Liver (tissue), 9 donors: Measurements from ENCODE around the gene PGD. TPM values are rescaled to one million over a fixed set of nuclear protein-coding genes. Genes with fewer than 3 reads are reported as not detected.
A peak's percentile ranks its signal among the peaks of the same experiment; 100 is the strongest.

Source experiments
- DNase-seq: peaks from one replicate; pipeline ENCODE4 v3.0.0-alpha.2; 2017; ENCODE audit warnings: low spot score
- H3K27ac ChIP-seq, 2 donors: one replicate each; pipeline ENCODE4 v1.7.0; 2013; ENCODE audit warnings: inconsistent platforms in 2 of 2, low read length in 2 of 2, control low read depth in 1 of 2, low read depth in 1 of 2, mild to moderate bottlenecking in 1 of 2
- H3K27me3 ChIP-seq, 4 donors: one replicate each; pipeline versions ENCODE4 v1.6.1 to v1.7.0; 2013; ENCODE audit warnings: low read length in 3 of 4, inconsistent platforms in 1 of 4, mild to moderate bottlenecking in 1 of 4, moderate library complexity in 1 of 4; ENCODE audit not compliant: control insufficient read depth in 4 of 4, insufficient read depth in 4 of 4
- H3K36me3 ChIP-seq, 4 donors: one replicate each; pipeline versions ENCODE4 v1.6.1 to v1.7.0; 2013; ENCODE audit warnings: low read length in 3 of 4, mild to moderate bottlenecking in 3 of 4, low read depth in 1 of 4, moderate library complexity in 1 of 4; ENCODE audit not compliant: control insufficient read depth in 4 of 4, insufficient read depth in 3 of 4
- H3K4me1 ChIP-seq, 4 donors: one replicate each; pipeline versions ENCODE4 v1.6.1 to v1.7.0; 2013; ENCODE audit warnings: low read length in 3 of 4, mild to moderate bottlenecking in 3 of 4, moderate library complexity in 1 of 4; ENCODE audit not compliant: control insufficient read depth in 4 of 4, insufficient read depth in 4 of 4
- H3K4me3 ChIP-seq, 3 donors: one replicate each; pipeline versions ENCODE4 v1.6.1 to v1.7.0; 2013; ENCODE audit warnings: low read length in 3 of 3, control low read depth in 1 of 3, low read depth in 1 of 3, mild to moderate bottlenecking in 1 of 3
- H3K9ac ChIP-seq, 2 donors: one replicate each; pipeline ENCODE4 v1.7.0; 2013; ENCODE audit warnings: low read length in 2 of 2, mild to moderate bottlenecking in 2 of 2, moderate library complexity in 2 of 2, control low read depth in 1 of 2, low read depth in 1 of 2
- H3K9me3 ChIP-seq, 4 donors: one replicate each; pipeline versions ENCODE4 v1.6.1 to v1.7.0; 2013; ENCODE audit warnings: low read length in 3 of 4; ENCODE audit not compliant: control insufficient read depth in 4 of 4
- EGR1 ChIP-seq, 2 donors: IDR thresholded peaks; 2 replicates each; pipeline ENCODE4 v1.6.1; 2016 to 2018; ENCODE audit warnings: antibody characterized with exemption in 2 of 2, low read depth in 2 of 2
- FOXA1 ChIP-seq: IDR thresholded peaks from 2 replicates; pipeline ENCODE4 v1.6.1; 2016; ENCODE audit warnings: antibody characterized with exemption
- FOXA2 ChIP-seq: IDR thresholded peaks from 2 replicates; pipeline ENCODE4 v1.6.1; 2016; ENCODE audit warnings: antibody characterized with exemption
- GABPA ChIP-seq, 2 donors: IDR thresholded peaks in 1 of 2; conservative IDR thresholded peaks in 1 of 2; 2 replicates each; pipeline ENCODE4 v1.6.1; 2016; ENCODE audit warnings: antibody characterized with exemption in 2 of 2, mild to moderate bottlenecking in 1 of 2, moderate library complexity in 1 of 2
- HNF4A ChIP-seq, 2 donors: conservative IDR thresholded peaks; 2 replicates each; pipeline ENCODE4 v1.6.1; 2016; ENCODE audit warnings: antibody characterized with exemption in 2 of 2, mild to moderate bottlenecking in 2 of 2
- HNF4G ChIP-seq: IDR thresholded peaks from 2 replicates; pipeline ENCODE4 v1.6.1; 2016; ENCODE audit warnings: antibody characterized with exemption
- JUND ChIP-seq, 2 donors: IDR thresholded peaks; 2 replicates each; pipeline ENCODE4 v1.6.1; 2016; ENCODE audit warnings: antibody characterized with exemption in 2 of 2
- NR2F2 ChIP-seq: IDR thresholded peaks from 2 replicates; pipeline ENCODE4 v1.6.1; 2016; ENCODE audit warnings: antibody characterized with exemption
- RAD21 ChIP-seq, 2 donors: IDR thresholded peaks; 2 replicates each; pipeline ENCODE4 v1.6.1; 2016; ENCODE audit warnings: antibody characterized with exemption in 2 of 2, mild to moderate bottlenecking in 2 of 2
- RXRA ChIP-seq, 2 donors: IDR thresholded peaks; 2 replicates each; pipeline ENCODE4 v1.6.1; 2017 to 2018; ENCODE audit warnings: antibody characterized with exemption in 2 of 2, mild to moderate bottlenecking in 1 of 2
- SP1 ChIP-seq: IDR thresholded peaks from 2 replicates; pipeline ENCODE4 v1.6.1; 2018; ENCODE audit warnings: antibody characterized with exemption, mild to moderate bottlenecking
- TAF1 ChIP-seq: conservative IDR thresholded peaks from 2 replicates; pipeline ENCODE4 v1.6.1; 2016; ENCODE audit warnings: antibody characterized with exemption, mild to moderate bottlenecking
- YY1 ChIP-seq: IDR thresholded peaks from 2 replicates; pipeline ENCODE4 v1.6.1; 2016; ENCODE audit warnings: antibody characterized with exemption, mild to moderate bottlenecking
- whole genome bisulfite sequencing: extraction: QIAGEN DNeasy Blood & Tissue Kit; methylation state at CpG from one replicate; pipeline ENCODE4 v1.1.7; 2013; 5-methylcytosine and 5-hydroxymethylcytosine counted together
- polyA plus RNA-seq, 2 donors: library from polyadenylated mRNA; stranded (reverse) in 1 of 2; unstranded in 1 of 2; fragments of 200-250 nt in 1 of 2; fragments of >200 nt in 1 of 2; fragmentation: Nextera tagmentation in 1 of 2; extraction: Ambion mirVana in 1 of 2; gene quantifications; one replicate each; pipeline versions ENCODE4 v1.2.1 to v1.2.3, GENCODE V29; 2013 to 2015
- total RNA-seq, 2 donors: library from RNA; depleted of rRNA; stranded (reverse); fragments of >200 nt; gene quantifications; one replicate each; pipeline ENCODE4 v1.2.3, GENCODE V29; 2014
- TF ChIP-seq, protein P1 (sequence below): IDR thresholded peaks from 2 replicates; pipeline ENCODE4 v1.6.1; 2016; ENCODE audit warnings: antibody characterized with exemption
- TF ChIP-seq, protein P2 (sequence below): IDR thresholded peaks from 2 replicates; pipeline ENCODE4 v1.6.1; 2016; ENCODE audit warnings: antibody characterized with exemption
- TF ChIP-seq, protein P3 (sequence below): IDR thresholded peaks from 2 replicates; pipeline ENCODE4 v1.6.1; 2016; ENCODE audit warnings: antibody characterized with exemption, mild to moderate bottlenecking
- TF ChIP-seq, protein P4 (sequence below): IDR thresholded peaks from 2 replicates; pipeline ENCODE4 v1.6.1; 2016; ENCODE audit warnings: antibody characterized with exemption
- TF ChIP-seq, protein P5 (sequence below): fragments of 150-350 bp; IDR thresholded peaks from 2 replicates; pipeline ENCODE4 v1.5.1; 2017; ENCODE audit warnings: improper control_type of control experiment, low read depth, low read length; ENCODE audit not compliant: missing input control
- donor health status: healthy.
- donor health status: healthy.
- donor health status: healthy.
- donor health status: healthy.
- donor health status: healthy.

The PGD gene
- total and polyA plus RNA-seq, 4 donors: 45.9 to 112 (median 70.7) TPM

DNA sequence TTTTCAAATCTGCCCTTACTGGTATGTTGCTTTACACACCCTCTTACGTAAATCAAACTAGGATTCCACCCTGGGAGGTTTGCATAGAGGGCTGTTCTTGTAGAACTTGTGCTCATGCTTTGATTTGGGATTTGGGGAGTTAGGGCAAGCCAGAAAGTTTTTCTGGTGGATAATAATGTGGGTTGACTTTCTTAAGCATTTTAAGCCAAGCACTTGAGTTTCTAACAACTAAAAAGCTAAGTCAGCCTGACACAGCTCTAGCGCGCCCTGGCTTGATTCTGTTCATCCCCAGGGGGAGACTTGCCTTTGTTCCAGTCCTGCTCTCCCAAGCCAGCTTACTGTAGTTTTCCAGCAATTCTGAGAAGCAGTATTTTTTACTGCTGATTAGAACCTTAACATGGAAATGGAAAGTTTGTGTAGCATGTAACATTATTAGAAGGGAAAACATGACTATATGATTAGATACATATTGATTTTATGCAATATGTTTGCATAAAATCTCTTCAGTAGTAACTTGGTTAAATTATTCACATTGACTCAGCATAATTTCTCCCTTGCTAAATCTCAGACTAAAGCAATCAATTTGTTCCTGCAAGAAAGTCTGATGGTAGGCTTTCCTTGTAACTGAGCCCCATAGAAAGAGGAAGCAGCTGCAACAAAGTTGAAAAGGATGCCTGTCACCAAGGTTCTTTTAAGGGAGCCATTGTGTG lies 11.0 kb upstream of the PGD start:
- H3K36me3 ChIP-seq: no peaks in the 10 kb centered on the region
- no peaks in the 10 kb centered on the region for H3K9me3 ChIP-seq
- H3K4me1 ChIP-seq: peaks cover 7 to 17% (median 11%) of the 10 kb centered on the region in 4 donors
- H3K9ac ChIP-seq: no peak overlapping the region
- H3K27me3 ChIP-seq: no peaks in the 10 kb centered on the region
- TF ChIP-seq, protein P1, sequence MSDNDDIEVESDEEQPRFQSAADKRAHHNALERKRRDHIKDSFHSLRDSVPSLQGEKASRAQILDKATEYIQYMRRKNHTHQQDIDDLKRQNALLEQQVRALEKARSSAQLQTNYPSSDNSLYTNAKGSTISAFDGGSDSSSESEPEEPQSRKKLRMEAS: no peak
- TF ChIP-seq, protein P2, sequence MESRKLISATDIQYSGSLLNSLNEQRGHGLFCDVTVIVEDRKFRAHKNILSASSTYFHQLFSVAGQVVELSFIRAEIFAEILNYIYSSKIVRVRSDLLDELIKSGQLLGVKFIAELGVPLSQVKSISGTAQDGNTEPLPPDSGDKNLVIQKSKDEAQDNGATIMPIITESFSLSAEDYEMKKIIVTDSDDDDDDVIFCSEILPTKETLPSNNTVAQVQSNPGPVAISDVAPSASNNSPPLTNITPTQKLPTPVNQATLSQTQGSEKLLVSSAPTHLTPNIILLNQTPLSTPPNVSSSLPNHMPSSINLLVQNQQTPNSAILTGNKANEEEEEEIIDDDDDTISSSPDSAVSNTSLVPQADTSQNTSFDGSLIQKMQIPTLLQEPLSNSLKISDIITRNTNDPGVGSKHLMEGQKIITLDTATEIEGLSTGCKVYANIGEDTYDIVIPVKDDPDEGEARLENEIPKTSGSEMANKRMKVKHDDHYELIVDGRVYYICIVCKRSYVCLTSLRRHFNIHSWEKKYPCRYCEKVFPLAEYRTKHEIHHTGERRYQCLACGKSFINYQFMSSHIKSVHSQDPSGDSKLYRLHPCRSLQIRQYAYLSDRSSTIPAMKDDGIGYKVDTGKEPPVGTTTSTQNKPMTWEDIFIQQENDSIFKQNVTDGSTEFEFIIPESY: no peak
- TF ChIP-seq YY1: peak; percentile 60
- TF ChIP-seq SP1: no peak
- peak in 1 of 2 donors; percentile 50 for TF ChIP-seq RXRA (IDR thresholded peaks at IDR 0.05)
- TF ChIP-seq RAD21 (IDR thresholded peaks at IDR 0.05): peak in 1 of 2 donors; percentile 7
- DNase-seq: no peak
- WGBS: 70% methylated on average over 3 of the region's 3 CpGs
- no peak overlapping the region for H3K4me3 ChIP-seq
- H3K27ac ChIP-seq: peak overlapping the region; percentile 4 to 62

DNA sequence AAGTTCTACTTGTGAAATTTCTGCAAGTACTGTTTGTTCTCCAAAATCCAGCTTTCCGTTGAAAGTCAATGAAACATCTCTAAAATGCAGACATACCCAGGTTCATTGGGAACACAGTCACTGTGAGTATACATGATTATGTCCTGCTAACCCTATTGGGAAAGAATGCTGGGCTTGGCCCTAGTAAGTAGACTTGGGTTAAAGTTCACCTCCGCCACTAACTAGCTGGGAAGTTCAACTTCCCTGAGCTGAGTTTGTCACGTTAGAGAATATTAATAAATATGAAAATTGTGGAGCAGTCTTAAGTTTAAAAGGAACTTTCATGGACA lies 10.5 kb upstream of the PGD start:
- Histone ChIP-seq H3K9me3 (no peaks in the 10 kb centered on the region), H3K27me3 (no peaks in the 10 kb centered on the region), H3K4me3 (no peak overlapping the region), H3K36me3 (no peaks in the 10 kb centered on the region), H3K9ac (no peak overlapping the region), H3K27ac (peak overlapping the region; percentile 4 to 62), H3K4me1 (peaks cover 7 to 17% (median 11%) of the 10 kb centered on the region in 4 donors)
- TF ChIP-seq FOXA2 (no peak), NR2F2 (no peak), RXRA (IDR thresholded peaks at IDR 0.05) (peak; percentile 38 to 61), EGR1 (IDR thresholded peaks at IDR 0.05; ENCODE audit: low read depth in 2 of 2) (no peak), GABPA (IDR thresholded peaks at IDR 0.05 in 1 of 2, conservative IDR thresholded peaks at IDR 0.05 in 1 of 2) (no peak), YY1 (peak; percentile 24), SP1 (no peak), JUND (IDR thresholded peaks at IDR 0.05) (peak in 1 of 2 donors; percentile 12), HNF4A (conservative IDR thresholded peaks at IDR 0.05) (peak; percentile 76 to 82), FOXA1 (no peak), TAF1 (no peak), HNF4G (no peak), RAD21 (IDR thresholded peaks at IDR 0.05) (no peak)
- TF ChIP-seq, protein P3, sequence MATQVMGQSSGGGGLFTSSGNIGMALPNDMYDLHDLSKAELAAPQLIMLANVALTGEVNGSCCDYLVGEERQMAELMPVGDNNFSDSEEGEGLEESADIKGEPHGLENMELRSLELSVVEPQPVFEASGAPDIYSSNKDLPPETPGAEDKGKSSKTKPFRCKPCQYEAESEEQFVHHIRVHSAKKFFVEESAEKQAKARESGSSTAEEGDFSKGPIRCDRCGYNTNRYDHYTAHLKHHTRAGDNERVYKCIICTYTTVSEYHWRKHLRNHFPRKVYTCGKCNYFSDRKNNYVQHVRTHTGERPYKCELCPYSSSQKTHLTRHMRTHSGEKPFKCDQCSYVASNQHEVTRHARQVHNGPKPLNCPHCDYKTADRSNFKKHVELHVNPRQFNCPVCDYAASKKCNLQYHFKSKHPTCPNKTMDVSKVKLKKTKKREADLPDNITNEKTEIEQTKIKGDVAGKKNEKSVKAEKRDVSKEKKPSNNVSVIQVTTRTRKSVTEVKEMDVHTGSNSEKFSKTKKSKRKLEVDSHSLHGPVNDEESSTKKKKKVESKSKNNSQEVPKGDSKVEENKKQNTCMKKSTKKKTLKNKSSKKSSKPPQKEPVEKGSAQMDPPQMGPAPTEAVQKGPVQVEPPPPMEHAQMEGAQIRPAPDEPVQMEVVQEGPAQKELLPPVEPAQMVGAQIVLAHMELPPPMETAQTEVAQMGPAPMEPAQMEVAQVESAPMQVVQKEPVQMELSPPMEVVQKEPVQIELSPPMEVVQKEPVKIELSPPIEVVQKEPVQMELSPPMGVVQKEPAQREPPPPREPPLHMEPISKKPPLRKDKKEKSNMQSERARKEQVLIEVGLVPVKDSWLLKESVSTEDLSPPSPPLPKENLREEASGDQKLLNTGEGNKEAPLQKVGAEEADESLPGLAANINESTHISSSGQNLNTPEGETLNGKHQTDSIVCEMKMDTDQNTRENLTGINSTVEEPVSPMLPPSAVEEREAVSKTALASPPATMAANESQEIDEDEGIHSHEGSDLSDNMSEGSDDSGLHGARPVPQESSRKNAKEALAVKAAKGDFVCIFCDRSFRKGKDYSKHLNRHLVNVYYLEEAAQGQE: no peak
- TF ChIP-seq, protein P2: no peak
- TF ChIP-seq, protein P1: no peak
- TF ChIP-seq, protein P4, sequence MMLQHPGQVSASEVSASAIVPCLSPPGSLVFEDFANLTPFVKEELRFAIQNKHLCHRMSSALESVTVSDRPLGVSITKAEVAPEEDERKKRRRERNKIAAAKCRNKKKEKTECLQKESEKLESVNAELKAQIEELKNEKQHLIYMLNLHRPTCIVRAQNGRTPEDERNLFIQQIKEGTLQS: no peak
- TF ChIP-seq, protein P5, sequence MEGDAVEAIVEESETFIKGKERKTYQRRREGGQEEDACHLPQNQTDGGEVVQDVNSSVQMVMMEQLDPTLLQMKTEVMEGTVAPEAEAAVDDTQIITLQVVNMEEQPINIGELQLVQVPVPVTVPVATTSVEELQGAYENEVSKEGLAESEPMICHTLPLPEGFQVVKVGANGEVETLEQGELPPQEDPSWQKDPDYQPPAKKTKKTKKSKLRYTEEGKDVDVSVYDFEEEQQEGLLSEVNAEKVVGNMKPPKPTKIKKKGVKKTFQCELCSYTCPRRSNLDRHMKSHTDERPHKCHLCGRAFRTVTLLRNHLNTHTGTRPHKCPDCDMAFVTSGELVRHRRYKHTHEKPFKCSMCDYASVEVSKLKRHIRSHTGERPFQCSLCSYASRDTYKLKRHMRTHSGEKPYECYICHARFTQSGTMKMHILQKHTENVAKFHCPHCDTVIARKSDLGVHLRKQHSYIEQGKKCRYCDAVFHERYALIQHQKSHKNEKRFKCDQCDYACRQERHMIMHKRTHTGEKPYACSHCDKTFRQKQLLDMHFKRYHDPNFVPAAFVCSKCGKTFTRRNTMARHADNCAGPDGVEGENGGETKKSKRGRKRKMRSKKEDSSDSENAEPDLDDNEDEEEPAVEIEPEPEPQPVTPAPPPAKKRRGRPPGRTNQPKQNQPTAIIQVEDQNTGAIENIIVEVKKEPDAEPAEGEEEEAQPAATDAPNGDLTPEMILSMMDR: no peak
- 28% methylated on average over 3 of the region's 3 CpGs for WGBS
- no peak for DNase-seq
